ENCODE data around the gene PRR22. TPM values are rescaled to one million over a fixed set of nuclear protein-coding genes. Genes with fewer than 3 reads are reported as not detected.
A peak's percentile ranks its signal among the peaks of the same experiment; 100 is the strongest.
"Not testable (repeated sequence)": the region's sequence is repeated elsewhere in the genome, so short reads cannot be mapped to it uniquely, and the experiment has no call there.

PRR22 gene
- total RNA-seq, 1 donor from 2014 or later, result 0.39 TPM

DNA sequence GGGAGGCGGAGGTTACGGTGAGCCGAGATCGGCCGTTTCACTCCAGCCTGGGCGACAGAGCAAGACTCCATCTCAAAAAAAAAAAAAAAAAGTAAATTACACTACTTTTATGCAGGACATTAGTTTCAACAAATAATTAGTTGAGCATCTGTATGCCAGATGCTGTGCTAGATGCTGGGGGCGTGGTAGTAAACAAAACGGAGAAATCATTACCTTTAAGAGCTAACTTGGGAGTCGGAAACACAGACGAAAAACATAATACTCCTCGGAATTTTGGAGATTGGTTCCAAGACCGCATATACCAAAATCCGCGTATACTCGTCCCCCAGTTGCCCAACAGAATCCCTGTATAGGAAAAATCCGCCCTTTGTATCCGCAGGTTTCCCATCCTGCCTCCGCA is 7.7 kb upstream of the PRR22 start:
- DNase-seq (ENCODE audit: low read depth in 2 of 2), result no peak

DNA sequence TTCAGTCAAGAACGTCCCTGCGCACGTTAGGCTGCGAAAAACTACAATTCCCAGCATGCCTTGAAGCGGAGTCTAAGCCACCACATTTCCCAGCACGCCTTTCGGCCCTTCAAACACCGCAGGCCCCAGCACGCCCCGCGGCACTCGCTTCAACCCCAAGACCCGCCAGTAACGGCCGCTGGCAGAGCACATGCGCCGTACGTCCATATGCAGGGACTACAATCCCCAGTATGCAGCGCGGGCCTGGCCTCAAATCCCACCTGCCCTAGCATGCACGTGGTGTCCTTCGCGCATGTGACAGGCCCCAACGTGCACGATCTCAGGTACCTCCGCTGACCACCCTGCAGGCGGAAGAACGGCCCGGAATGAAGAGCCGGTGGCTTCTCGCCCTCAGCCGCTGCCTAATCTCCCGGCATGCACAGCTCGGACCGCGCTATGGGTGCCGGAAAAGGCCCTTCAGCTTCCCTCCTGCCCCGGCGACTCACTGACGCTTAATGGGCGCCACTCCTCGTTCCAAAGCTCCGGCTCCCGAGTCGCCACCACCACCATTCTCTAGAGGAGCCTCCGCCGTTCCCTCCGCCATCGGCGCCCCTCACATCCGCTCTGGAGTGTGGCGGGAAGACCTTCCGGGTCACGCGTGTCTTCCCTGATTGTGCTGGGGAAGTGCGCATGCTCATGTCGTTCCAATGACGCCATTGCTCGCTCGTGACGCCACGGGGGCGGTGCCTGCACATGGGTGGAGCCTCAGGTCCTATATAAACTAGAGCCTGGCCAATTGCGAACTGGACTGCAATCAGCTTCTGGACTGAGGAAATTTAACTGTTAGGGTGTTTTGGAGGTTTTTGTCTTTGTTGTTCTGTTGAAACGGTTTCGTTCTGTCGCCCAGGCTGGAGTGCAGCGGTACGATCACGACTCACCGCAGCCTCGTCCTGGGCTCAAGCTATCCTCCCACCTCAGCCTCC is 6.3 kb upstream of the PRR22 start, which contains the start of gene DUS3L:
TSS of gene DUS3L (minus strand) at position 605 of the 962 bp plus-strand sequence. CDS start at position 583, 22 bp downstream.
- DNase-seq (ENCODE audit: low read depth in 2 of 2), result peak; percentile 98 to 99

DNA sequence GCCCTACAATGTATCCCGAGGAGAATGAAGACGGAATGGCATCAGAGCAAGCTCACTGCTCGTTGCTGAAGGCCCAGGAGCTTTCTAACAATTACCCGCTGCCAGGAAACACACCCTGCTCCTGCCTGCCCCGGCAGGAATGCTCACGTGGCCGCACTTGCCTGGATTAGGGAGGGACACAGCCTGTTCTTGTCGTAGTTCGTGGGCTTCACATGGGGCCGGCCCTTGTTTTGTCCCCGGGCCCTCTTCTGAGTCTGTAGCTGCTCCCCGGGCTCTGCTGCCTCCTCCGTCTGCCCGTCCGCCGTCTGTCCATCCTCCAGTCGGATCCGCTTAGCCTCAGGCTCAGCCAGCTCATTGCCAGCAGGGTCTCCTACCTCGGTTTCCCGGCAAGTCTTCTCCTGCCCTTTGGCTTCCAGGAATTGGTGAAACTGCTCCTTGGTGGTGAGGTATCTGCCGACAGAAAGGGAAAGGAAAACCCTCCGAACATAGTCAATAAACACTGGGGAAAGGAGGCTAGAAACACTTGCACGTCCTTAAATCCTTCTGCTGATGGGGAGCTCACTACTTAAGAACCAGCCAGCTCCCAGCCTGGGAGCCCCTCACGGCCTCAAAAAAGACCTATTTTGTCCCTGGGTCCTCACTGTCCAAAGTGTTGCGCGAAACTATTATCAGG is 5.5 kb upstream of the PRR22 start:
- no peak for DNase-seq (ENCODE audit: low read depth in 2 of 2)

GRCh38 chr19:5789351-5789761 is 4.8 kb upstream of the PRR22 start:
- DNase-seq (ENCODE audit: low read depth in 2 of 2), result no peak

GRCh38 chr19:5788422-5788821 is 3.9 kb upstream of the PRR22 start:
- no peak for DNase-seq (ENCODE audit: low read depth in 2 of 2)

- no peak for DNase-seq (ENCODE audit: low read depth in 2 of 2)
Observed at GRCh38 chr19:5787409-5788182, 3.0 kb upstream of the PRR22 start.

DNA sequence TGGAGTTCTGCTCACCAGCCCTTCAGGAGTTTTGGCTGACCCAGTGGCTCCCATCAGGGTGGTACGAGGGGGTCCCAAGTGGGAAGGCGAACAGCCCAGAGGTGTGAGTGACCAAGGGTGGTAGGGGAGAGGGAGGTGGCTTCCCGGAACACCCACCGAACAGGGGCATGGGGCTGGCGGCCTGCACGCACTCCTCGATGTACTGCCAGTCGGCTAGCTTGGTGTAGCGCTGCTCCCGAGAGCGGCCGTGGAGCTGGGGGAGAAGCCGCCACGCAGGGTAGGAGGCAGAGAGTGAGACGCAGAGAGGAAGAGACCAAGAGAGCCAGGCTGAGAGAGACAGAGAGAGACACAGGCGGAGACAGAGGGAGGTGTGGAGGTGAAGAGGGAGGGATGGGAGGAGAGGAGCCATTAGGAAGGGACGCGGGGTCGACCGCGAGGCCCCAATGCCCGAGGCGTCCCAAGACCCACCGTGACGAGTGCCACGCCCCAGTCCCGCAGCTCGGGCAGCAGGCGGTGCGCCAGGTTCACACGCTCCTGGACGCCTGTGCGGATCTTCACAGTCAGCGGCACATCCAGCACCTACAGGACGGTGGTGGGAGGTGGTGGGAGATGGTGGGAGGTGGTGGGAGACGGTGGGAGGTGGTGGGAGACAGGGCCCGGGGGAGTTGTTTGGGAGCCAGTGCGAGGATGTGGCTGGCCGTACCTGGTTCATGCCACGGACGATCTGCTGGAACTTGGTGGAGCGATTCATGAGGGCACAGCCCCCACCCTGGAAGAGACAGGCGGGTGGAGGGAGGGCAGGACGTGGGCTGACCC is 2.3 kb upstream of the PRR22 start:
- DNase-seq (ENCODE audit: low read depth in 2 of 2), result no peak

GRCh38 chr19:5785423-5785822 is 877 bp upstream of the PRR22 start:
- no peak for DNase-seq (ENCODE audit: low read depth in 2 of 2)

DNA sequence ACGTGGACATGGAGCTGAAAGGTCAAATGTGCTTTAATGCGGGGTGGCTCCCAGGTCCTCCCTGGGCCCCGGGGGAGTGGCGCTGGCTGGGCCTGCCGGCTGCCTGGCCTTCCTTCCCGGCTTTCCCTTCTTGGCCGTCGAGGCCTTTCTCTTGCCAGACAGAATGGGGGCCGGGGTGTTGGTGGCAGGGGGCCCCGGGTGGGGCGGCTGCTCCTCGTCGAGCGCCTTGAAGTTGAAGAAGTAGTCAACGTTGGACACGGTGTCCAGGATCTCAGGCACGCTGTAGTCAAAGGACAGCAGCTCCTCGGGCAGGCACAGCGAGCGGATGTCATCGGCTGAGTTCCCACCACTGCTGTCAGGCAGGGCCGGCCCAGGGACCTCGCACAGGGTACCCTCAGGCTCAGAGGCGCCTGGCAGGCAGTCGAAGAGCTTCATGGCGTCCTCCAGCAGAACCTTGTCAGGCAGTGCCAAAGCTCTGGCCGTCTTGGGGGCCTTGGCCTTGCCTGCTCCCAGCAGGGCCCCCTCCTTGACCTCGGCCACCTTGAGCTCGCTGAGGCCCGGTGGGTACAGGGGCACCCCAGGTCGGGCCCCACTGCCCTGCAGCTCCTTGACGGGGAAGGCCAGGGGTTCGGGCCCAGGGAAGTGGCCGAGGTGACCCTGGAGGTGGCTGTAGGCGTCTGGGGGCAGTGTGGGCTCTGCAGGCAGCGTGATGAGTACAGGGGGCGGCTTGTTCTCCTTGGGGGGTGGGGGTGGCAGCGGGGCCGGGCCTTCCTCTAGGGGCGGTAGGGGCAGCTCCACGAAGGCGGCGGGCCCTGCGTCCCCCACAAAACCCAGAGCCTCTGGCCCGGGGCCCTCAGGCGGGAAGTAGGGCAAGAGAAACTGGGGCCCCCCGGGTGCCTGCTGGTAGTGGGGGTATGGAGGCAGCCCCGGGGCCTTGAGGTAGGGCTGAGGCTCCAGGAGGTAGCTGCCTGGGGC is 1.3 kb downstream of the PRR22 start:
- no peak for DNase-seq (ENCODE audit: low read depth in 2 of 2)

- DNase-seq (ENCODE audit: low read depth in 2 of 2), result no peak
Observed at GRCh38 chr19:5782322-5782721, 2.2 kb downstream of the PRR22 start.

GRCh38 chr19:5780916-5781315 is 3.6 kb downstream of the PRR22 start:
- not testable (repeated sequence) for DNase-seq (ENCODE audit: low read depth in 2 of 2)

GRCh38 chr19:5778402-5778801 is 6.1 kb downstream of the PRR22 start:
- no peak for DNase-seq (ENCODE audit: low read depth in 2 of 2)

GRCh38 chr19:5775668-5776309 is 8.8 kb downstream of the PRR22 start:
- DNase-seq (ENCODE audit: low read depth in 2 of 2), result no peak

DNA sequence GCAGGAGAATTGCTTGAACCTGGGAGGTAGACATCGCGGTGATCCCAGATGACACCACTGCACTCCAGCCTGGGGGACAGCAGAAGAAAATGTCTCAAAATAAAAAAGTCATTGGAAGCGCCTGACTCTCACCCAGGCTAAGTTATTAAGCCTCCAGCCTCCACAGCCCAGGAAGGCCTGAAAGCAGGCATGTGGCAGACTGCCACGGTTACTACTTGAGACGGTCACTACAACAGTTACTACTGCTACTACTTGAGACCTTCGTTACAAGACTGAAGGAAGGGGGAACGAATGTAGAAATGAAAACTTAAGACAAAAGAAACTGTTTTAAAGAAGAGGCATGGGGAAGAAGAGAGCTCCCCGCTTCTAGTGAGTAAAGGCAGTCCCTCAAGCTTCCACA is 9.6 kb downstream of the PRR22 start:
- DNase-seq (ENCODE audit: low read depth in 2 of 2), result no peak

DNA sequence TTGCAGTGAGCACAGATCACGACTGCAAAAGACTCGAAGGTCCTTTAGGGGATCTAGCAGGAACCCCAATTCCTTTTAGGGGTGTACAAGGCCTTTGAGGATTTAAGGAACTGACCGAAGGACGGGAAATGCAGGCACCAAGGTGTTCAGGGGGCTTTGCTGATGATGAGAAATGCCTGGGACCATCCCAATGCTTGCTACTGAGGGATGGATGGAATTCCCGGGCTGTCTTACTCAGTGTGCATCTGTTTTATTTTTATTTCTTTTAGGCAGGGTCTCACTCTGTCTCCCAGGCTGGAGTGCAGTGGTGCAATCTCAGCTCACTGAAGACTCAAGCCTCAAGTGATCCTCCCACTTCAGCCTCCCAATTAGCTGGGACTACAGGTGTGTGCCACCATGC is 11.3 kb downstream of the PRR22 start:
- no peak for DNase-seq (ENCODE audit: low read depth in 2 of 2)

DNA sequence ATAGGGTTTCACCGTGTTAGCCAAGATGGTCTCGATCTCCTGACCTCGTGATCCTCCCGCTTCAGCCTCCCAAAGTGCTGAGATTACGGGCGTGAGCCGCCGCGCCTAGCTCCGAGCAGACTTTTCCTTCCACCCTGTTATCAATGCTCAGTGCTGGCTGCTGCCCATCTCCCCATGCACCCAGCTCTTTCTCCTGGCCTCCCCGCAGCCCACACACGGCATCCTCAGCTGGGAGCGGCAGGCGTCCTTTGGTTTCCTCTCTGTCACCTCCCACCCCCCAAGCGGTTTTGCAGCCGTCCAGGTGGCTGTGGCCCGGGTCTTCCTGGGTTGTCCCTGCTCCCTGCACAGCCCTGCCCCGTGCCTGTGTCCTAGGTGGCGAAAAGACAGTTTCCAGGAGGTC is 12.1 kb downstream of the PRR22 start:
- DNase-seq (ENCODE audit: low read depth in 2 of 2), result no peak

GRCh38 chr19:5767949-5768348 is 16.6 kb downstream of the PRR22 start:
- no peak for DNase-seq (ENCODE audit: low read depth in 2 of 2)

GRCh38 chr19:5765220-5765619 is 19.3 kb downstream of the PRR22 start:
- no peak for DNase-seq (ENCODE audit: low read depth in 2 of 2)

- no peak for DNase-seq (ENCODE audit: low read depth in 2 of 2)
Observed at GRCh38 chr19:5762608-5763217, 21.8 kb downstream of the PRR22 start.

All from dermis microvascular lymphatic vessel endothelial cell (primary cell).